ENCODE data around the gene HOXB3. TPM values are rescaled to one million over a fixed set of nuclear protein-coding genes. Genes with fewer than 3 reads are reported as not detected.

The HOXB3 gene
- total and polyA plus RNA-seq, 2 of the 13 experiments (the other 11 are each of a cell fraction or from before 2014, with no cell fraction given): not detected

DNA sequence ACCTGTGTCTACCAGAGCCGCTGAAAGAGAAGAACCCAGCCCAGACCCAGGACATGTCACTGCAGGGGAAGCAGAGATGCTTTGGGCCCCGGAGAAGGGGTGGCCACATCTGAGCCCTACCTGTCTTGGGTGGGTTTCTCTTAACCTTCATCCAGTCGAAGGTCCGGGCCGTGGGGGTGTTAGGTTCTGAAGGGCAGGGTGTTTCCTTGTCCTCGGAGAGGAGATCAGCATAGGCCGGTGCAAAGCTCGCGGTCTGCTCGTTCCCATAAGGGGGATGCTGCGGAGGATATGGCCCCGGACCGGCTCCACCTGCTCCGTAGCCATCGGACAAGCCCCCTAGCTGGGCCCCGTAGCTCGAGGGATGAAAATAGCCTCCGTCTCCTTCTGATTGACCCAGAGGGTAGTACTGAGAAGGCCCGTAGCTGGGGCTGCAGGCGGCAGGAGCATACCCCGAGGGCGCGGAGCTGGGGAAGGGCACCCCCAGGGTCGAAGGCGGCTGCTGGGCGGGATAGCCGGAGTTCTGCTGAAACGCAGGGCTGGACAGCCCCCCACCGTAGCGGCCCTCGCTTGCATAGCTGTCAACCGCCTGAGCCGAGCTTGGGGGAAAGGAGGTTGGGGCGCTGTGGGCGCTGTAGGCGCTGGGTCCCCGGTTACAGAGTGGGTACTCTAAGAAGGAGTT is 59.7 kb downstream of the HOXB3 start (continued):
- TF ChIP-seq, protein P1, sequence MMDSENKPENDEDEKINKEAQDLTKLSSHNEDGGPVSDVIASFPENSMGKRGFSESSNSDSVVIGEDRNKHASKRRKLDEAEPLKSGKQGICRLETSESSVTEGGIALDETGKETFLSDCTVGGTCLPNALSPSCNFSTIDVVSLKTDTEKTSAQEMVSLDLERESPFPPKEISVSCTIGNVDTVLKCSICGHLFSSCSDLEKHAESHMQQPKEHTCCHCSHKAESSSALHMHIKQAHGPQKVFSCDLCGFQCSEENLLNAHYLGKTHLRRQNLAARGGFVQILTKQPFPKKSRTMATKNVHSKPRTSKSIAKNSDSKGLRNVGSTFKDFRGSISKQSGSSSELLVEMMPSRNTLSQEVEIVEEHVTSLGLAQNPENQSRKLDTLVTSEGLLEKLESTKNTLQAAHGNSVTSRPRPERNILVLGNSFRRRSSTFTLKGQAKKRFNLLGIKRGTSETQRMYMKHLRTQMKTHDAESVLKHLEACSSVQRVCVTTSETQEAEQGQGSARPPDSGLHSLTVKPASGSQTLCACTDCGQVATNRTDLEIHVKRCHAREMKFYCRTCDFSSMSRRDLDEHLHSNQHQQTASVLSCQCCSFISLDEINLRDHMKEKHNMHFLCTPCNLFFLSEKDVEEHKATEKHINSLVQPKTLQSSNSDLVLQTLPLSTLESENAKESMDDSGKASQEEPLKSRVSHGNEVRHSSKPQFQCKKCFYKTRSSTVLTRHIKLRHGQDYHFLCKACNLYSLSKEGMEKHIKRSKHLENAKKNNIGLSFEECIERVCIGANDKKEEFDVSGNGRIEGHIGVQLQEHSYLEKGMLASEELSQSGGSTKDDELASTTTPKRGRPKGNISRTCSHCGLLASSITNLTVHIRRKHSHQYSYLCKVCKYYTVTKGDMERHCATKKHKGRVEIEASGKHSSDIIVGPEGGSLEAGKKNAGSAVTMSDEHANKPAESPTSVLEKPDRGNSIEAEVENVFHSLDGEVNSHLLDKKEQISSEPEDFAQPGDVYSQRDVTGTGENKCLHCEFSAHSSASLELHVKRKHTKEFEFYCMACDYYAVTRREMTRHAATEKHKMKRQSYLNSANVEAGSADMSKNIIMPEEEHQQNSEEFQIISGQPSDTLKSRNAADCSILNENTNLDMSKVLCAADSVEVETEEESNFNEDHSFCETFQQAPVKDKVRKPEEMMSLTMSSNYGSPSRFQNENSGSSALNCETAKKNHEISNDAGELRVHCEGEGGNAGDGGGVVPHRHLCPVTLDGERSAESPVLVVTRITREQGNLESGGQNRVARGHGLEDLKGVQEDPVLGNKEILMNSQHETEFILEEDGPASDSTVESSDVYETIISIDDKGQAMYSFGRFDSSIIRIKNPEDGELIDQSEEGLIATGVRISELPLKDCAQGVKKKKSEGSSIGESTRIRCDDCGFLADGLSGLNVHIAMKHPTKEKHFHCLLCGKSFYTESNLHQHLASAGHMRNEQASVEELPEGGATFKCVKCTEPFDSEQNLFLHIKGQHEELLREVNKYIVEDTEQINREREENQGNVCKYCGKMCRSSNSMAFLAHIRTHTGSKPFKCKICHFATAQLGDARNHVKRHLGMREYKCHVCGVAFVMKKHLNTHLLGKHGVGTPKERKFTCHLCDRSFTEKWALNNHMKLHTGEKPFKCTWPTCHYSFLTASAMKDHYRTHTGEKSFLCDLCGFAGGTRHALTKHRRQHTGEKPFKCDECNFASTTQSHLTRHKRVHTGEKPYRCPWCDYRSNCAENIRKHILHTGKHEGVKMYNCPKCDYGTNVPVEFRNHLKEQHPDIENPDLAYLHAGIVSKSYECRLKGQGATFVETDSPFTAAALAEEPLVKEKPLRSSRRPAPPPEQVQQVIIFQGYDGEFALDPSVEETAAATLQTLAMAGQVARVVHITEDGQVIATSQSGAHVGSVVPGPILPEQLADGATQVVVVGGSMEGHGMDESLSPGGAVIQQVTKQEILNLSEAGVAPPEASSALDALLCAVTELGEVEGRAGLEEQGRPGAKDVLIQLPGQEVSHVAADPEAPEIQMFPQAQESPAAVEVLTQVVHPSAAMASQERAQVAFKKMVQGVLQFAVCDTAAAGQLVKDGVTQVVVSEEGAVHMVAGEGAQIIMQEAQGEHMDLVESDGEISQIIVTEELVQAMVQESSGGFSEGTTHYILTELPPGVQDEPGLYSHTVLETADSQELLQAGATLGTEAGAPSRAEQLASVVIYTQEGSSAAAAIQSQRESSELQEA (CRISPR knock-in tag; IDR thresholded peaks at IDR 0.05; ENCODE audit: not compliant biosample characterization): no peak
- TF ChIP-seq, protein P2, sequence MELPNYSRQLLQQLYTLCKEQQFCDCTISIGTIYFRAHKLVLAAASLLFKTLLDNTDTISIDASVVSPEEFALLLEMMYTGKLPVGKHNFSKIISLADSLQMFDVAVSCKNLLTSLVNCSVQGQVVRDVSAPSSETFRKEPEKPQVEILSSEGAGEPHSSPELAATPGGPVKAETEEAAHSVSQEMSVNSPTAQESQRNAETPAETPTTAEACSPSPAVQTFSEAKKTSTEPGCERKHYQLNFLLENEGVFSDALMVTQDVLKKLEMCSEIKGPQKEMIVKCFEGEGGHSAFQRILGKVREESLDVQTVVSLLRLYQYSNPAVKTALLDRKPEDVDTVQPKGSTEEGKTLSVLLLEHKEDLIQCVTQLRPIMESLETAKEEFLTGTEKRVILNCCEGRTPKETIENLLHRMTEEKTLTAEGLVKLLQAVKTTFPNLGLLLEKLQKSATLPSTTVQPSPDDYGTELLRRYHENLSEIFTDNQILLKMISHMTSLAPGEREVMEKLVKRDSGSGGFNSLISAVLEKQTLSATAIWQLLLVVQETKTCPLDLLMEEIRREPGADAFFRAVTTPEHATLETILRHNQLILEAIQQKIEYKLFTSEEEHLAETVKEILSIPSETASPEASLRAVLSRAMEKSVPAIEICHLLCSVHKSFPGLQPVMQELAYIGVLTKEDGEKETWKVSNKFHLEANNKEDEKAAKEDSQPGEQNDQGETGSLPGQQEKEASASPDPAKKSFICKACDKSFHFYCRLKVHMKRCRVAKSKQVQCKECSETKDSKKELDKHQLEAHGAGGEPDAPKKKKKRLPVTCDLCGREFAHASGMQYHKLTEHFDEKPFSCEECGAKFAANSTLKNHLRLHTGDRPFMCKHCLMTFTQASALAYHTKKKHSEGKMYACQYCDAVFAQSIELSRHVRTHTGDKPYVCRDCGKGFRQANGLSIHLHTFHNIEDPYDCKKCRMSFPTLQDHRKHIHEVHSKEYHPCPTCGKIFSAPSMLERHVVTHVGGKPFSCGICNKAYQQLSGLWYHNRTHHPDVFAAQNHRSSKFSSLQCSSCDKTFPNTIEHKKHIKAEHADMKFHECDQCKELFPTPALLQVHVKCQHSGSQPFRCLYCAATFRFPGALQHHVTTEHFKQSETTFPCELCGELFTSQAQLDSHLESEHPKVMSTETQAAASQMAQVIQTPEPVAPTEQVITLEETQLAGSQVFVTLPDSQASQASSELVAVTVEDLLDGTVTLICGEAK (IDR thresholded peaks at IDR 0.05): no peak
- TF ChIP-seq, protein P2 (CRISPR knock-in tag; IDR thresholded peaks at IDR 0.05): no peak
- no peak for TF ChIP-seq SUZ12 (IDR thresholded peaks at IDR 0.05; ENCODE audit: low read depth, low read length)
- TF ChIP-seq ETV6 (CRISPR knock-in tag; conservative IDR thresholded peaks at IDR 0.05): no peak
- no peak for TF ChIP-seq SAP130 (CRISPR knock-in tag; IDR thresholded peaks at IDR 0.05; ENCODE audit: low read depth)
- TF ChIP-seq ZNF572 (CRISPR knock-in tag; IDR thresholded peaks at IDR 0.05): no peak
